ENCODE data around the gene KANK4. TPM values are rescaled to one million over a fixed set of nuclear protein-coding genes. Genes with fewer than 3 reads are reported as not detected.

Gene KANK4
- total and polyA plus RNA-seq, 2 of the 8 experiments (the other 6 are each of a cell fraction or from before 2014, with no cell fraction given): 0.22 to 0.26 TPM

- FAIRE-seq: no peak
- Histone ChIP-seq H3K27me3 (replicated peaks in 1 of 4; ENCODE audit: control insufficient read depth in 3 of 4, extremely low read depth in 1 of 4, insufficient read depth in 3 of 4, low read length in 3 of 4) (no peaks in the 10 kb centered on the region), H3K4me2 (ENCODE audit: insufficient read depth in 1 of 2, low read depth in 2 of 2, low read length in 2 of 2) (peak overlapping the region; percentile 39 to 42; a peak in 2 of 4 replicates)
These were observed 17.9 kb upstream of the KANK4 start for GRCh38 chr1:62336995-62337705.

More at GRCh38 chr1:62336995-62337705, 17.9 kb upstream of the KANK4 start:
- H3K56ac ChIP-seq (replicated peaks; ENCODE audit: insufficient read length, low read depth, low read length): no peak overlapping the region
- no peak overlapping the region for H2AK5ac ChIP-seq (ENCODE audit: low read depth, low read length)
- no peak overlapping the region for H4K5ac ChIP-seq (ENCODE audit: insufficient read length, low read depth, low read length)
- H2BK20ac ChIP-seq (ENCODE audit: low read length): peak overlapping the region; percentile 77; the same call in 1 of the 2 replicates
- no peaks in the 10 kb centered on the region for H4K20me1 ChIP-seq (replicated peaks in 1 of 2; ENCODE audit: control insufficient read depth in 1 of 2, insufficient read depth in 2 of 2, low read length in 2 of 2)
- H3K4me3 ChIP-seq (ENCODE audit: extremely low read depth in 1 of 4, insufficient read depth in 2 of 4, low read depth in 3 of 4, low read length in 4 of 4): no peak overlapping the region
- H3K79me2 ChIP-seq (ENCODE audit: control insufficient read depth in 1 of 2, insufficient read depth in 2 of 2, low read length in 2 of 2): no peaks in the 10 kb centered on the region; a peak in 1 of 4 replicates
- no peak overlapping the region for H3K27ac ChIP-seq (ENCODE audit: low read depth, low read length)
- WGBS, 2 experiments (ENCODE audit: extremely low coverage in 1 of 2, insufficient coverage in 1 of 2, insufficient read length in 1 of 2, insufficient replicate concordance in 2 of 2, low coverage in 1 of 2, low lambda C conversion rate in 2 of 2, missing lambda C conversion rate in 1 of 2): 62% methylated on average over 10 of the region's 10 CpGs; no CpG with 5 or more reads in 1 of the 2 experiments
- ChIA-PET CTCF (ENCODE audit: partially characterized antibody) (interaction anchor here (0.6 to 4.1 kb wide), 14 partner anchors 10 to 178 kb away, joined by 3 to 13 read pairs (median 4); no protein-coding TSS in a partner anchor), POLR2A (ENCODE audit: partially characterized antibody) (interaction anchor here (0.6 to 3.4 kb wide), 6 partner anchors 99 to 322 kb away, joined by 3 to 16 read pairs (median 4); no protein-coding TSS in a partner anchor)
- H3K23me2 ChIP-seq (ENCODE audit: low read depth, low read length): peaks cover 3% of the 10 kb centered on the region; the same call in 1 of the 2 replicates
- peaks cover 0 to 17% (median 6%) of the 10 kb centered on the region in 4 experiments; a peak in 6 of 7 replicates for H3K4me1 ChIP-seq (replicated peaks in 1 of 4; ENCODE audit: control insufficient read depth in 3 of 4, insufficient read depth in 4 of 4, low read length in 3 of 4)
- no peak overlapping the region for H2BK120ac ChIP-seq (replicated peaks; ENCODE audit: low read depth, low read length)
- H2AFZ ChIP-seq (ENCODE audit: low read length): 0 out of 2 replicates have a peak overlapping the region, but pooled peaks have one; percentile 47
- H3K23ac ChIP-seq (ENCODE audit: insufficient read length): no peak overlapping the region
- peak overlapping the region; percentile 55; the same call in 1 of the 2 replicates for H2BK12ac ChIP-seq (ENCODE audit: low read depth, low read length)
- H2BK15ac ChIP-seq (ENCODE audit: low read length): 0 out of 2 replicates have a peak overlapping the region, but pooled peaks have one; percentile 47
- no peak overlapping the region for H3K4ac ChIP-seq (replicated peaks; ENCODE audit: insufficient read length, low read depth, low read length)
- peak overlapping the region; percentile 23 for H4K91ac ChIP-seq (replicated peaks; ENCODE audit: insufficient read length, low read length)
- H4K8ac ChIP-seq (ENCODE audit: extremely low read depth, insufficient read depth, low read length): peak overlapping the region; percentile 84; the same call in 1 of the 2 replicates
- 0 out of 7 replicates have a peak overlapping the region, but pooled peaks of 1 of the 4 experiments have one; percentile 9 for H3K9ac ChIP-seq (replicated peaks in 1 of 4; ENCODE audit: extremely low read depth in 1 of 4, low read depth in 3 of 4, low read length in 3 of 4)
- no peak for DNase-seq (ENCODE audit: low read depth in 1 of 2, low spot score in 2 of 2)
- no peaks in the 10 kb centered on the region for H3K9me3 ChIP-seq (ENCODE audit: insufficient read depth in 2 of 2, low read depth in 1 of 2, low read length in 1 of 2)
- no peak for TF ChIP-seq GTF2F1 (IDR thresholded peaks at IDR 0.05; ENCODE audit: borderline replicate concordance, low read depth, low read length)
- no peak; a peak in 1 of 3 replicates for TF ChIP-seq POLR2A (IDR thresholded peaks at IDR 0.05; ENCODE audit: control extremely low read depth in 1 of 2, low read depth in 2 of 2, low read length in 2 of 2)
- no peak for TF ChIP-seq FOSL1 (IDR thresholded peaks at IDR 0.05; ENCODE audit: insufficient read depth, low read depth, low read length)
- no peak for TF ChIP-seq KDM5A (IDR thresholded peaks at IDR 0.05; ENCODE audit: low read length)
- no peak for TF ChIP-seq ATF2 (IDR thresholded peaks at IDR 0.05; ENCODE audit: low read length)
- no peak for TF ChIP-seq YY1 (IDR thresholded peaks at IDR 0.05; ENCODE audit: low read depth, low read length)
- no peak for TF ChIP-seq TAF7 (optimal IDR thresholded peaks at IDR 0.05; ENCODE audit: borderline replicate concordance, low read depth, low read length)
- H2BK5ac ChIP-seq (ENCODE audit: low read depth, low read length): peak overlapping the region; percentile 47; the same call in 1 of the 2 replicates
- no peak overlapping the region for H3K14ac ChIP-seq (ENCODE audit: insufficient read length)
- peak overlapping the region; percentile 86 for H3K18ac ChIP-seq (ENCODE audit: extremely low read depth, low read length)
- no peaks in the 10 kb centered on the region for H3K79me1 ChIP-seq (ENCODE audit: low read depth, low read length)
- H3K36me3 ChIP-seq (ENCODE audit: control insufficient read depth in 2 of 4, insufficient read depth in 4 of 4, low read length in 3 of 4): no peaks in the 10 kb centered on the region

Data from H1 (cell line).